ENCODE data around the gene DHRSX.
"Not testable (repeated sequence)": the region's sequence is repeated elsewhere in the genome, so short reads cannot be mapped to it uniquely, and the experiment has no call there.

The DHRSX gene

GRCh38 chrX:2519638-2520037 is 18.9 kb upstream of the DHRSX start:
- DNase-seq, result not testable (repeated sequence)

GRCh38 chrX:2517055-2517454 is 16.3 kb upstream of the DHRSX start:
- DNase-seq, result no peak

- DNase-seq, result no peak
Measured at GRCh38 chrX:2516623-2517022, 15.8 kb upstream of the DHRSX start.

GRCh38 chrX:2514131-2514530 is 13.4 kb upstream of the DHRSX start:
- DNase-seq, result no peak

- DNase-seq, result no peak
Measured at GRCh38 chrX:2513121-2513664, 12.4 kb upstream of the DHRSX start.

- no peak for DNase-seq
Measured at GRCh38 chrX:2512501-2512900, 11.7 kb upstream of the DHRSX start.

- DNase-seq, result no peak
Measured at GRCh38 chrX:2511326-2511725, 10.6 kb upstream of the DHRSX start.

GRCh38 chrX:2508648-2509335 is 8.0 kb upstream of the DHRSX start:
- no peak for DNase-seq

- DNase-seq, result no peak
Measured at GRCh38 chrX:2507904-2508627, 7.3 kb upstream of the DHRSX start.

- DNase-seq, result no peak
Measured at GRCh38 chrX:2507196-2507595, 6.4 kb upstream of the DHRSX start.

GRCh38 chrX:2505341-2505740 is 4.6 kb upstream of the DHRSX start:
- DNase-seq, result not testable (repeated sequence)

- DNase-seq, result no peak
Measured at GRCh38 chrX:2504706-2505332, 4.0 kb upstream of the DHRSX start.

GRCh38 chrX:2503591-2504500 is 3.1 kb upstream of the DHRSX start:
- DNase-seq, result no peak

GRCh38 chrX:2502668-2503519 is 2.1 kb upstream of the DHRSX start:
- DNase-seq, result no peak

- DNase-seq, result no peak
Measured at GRCh38 chrX:2502120-2502667, 1.4 kb upstream of the DHRSX start.

- DNase-seq, result no peak
Measured at GRCh38 chrX:2501559-2502102, 855 bp upstream of the DHRSX start.

GRCh38 chrX:2500091-2500802 is 529 bp downstream of the DHRSX start:
- peak; percentile 67 for DNase-seq

GRCh38 chrX:2499507-2499906 is 1.3 kb downstream of the DHRSX start:
- DNase-seq, result no peak

GRCh38 chrX:2498781-2499302 is 1.9 kb downstream of the DHRSX start:
- DNase-seq, result peak; percentile 13

Data from HCEC 1CT (cell line).